Tibial artery (tissue), 4 donors: ENCODE measurements around the gene LENEP.

ENCODE experiments used
- DNase-seq, 2 donors: peaks; one replicate each; pipeline ENCODE4 v3.0.0-alpha.2; 2019
- H3K27ac ChIP-seq, 2 donors: fragments of 200-600 bp; sonication (generic) in 1 of 2; 1 replicate in 1 of 2; 2 replicates in 1 of 2; pipeline ENCODE4 v1.5.1; 2018 to 2019; ENCODE audit warnings: mild to moderate bottlenecking in 1 of 2
- H3K27me3 ChIP-seq, 2 donors: fragments of 200-600 bp; sonication (generic) in 1 of 2; one replicate each; pipeline versions ENCODE4 v1.5.1 to v1.6.0; 2016 to 2019
- H3K36me3 ChIP-seq, 3 donors: fragments of 200-600 bp; sonication (generic) in 2 of 3; one replicate each; pipeline ENCODE4 v1.5.1; 2016 to 2019; ENCODE audit warnings: mild to moderate bottlenecking in 2 of 3
- H3K4me1 ChIP-seq, 4 donors: fragments of 200-600 bp; sonication (generic) in 2 of 4; 1 replicate in 3 of 4; 2 replicates in 1 of 4; pipeline ENCODE4 v1.5.1; 2016 to 2019
- H3K4me3 ChIP-seq, 2 donors: fragments of 200-600 bp; sonication (generic) in 1 of 2; 1 replicate in 1 of 2; 2 replicates in 1 of 2; pipeline ENCODE4 v1.5.1; 2018 to 2019; ENCODE audit warnings: mild to moderate bottlenecking in 2 of 2
- H3K9me3 ChIP-seq, 3 donors: fragments of 200-600 bp; sonication (generic) in 1 of 3; one replicate each; pipeline ENCODE4 v1.5.1; 2016 to 2019
- intact Hi-C: fragments of 100-400 bp; cut with DNase I; formaldehyde crosslinking; loops from one replicate; pipeline ENCODE4 v1.15.0; 2023; ENCODE audit warnings: low total_unique reads
- TF ChIP-seq, protein P1 (sequence below), 2 experiments: fragments of 200-600 bp in 1 of 2; fragments of 450-650 bp in 1 of 2; IDR thresholded peaks; one replicate each; pipeline ENCODE4 v1.5.1; 2017 to 2019; ENCODE audit warnings: antibody characterized with exemption in 2 of 2, mild to moderate bottlenecking in 1 of 2, moderate library complexity in 1 of 2

Gene LENEP

DNA sequence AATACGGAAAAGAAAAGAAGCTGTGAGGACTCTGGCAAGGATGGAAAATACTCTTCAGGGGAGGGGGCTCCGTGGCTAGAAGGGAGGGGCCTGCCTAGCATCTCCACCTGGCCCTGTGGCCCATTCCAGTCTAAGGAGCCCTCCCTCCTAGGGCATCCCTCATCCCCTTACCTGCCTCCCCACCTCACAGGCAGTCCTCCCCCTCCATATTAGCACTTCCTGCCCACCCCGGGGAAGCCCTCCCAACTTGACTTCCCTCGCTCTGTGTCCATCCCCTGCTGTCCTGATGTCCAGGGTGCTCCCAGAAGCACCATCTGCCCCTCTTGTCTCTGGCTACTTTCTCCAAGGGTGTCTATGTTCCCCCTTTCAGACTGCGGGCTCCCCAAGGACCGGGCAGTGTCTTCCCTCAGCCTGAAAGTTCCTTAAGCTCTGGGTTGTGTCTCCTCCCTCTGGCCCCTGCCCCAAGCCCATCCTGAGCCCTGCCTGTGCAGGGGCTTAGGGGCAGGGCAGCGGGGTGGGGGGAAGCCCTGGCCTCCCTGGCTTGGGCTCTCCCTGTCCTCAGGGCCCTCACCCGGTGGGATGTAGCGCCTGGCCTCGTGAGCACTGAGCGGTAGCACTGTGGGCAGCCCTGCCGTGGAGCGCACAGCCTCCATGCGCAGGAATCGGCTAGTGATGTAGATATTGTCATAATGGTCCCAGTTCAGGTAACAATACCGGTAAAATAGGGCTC is 36.3 kb downstream of the LENEP start:
- Histone ChIP-seq H3K9me3 (no peaks in the 10 kb centered on the region), H3K4me3 (no peak overlapping the region), H3K36me3 (no peaks in the 10 kb centered on the region), H3K27ac (no peak overlapping the region), H3K4me1 (no peaks in the 10 kb centered on the region), H3K27me3 (no peaks in the 10 kb centered on the region)
- TF ChIP-seq, protein P1, sequence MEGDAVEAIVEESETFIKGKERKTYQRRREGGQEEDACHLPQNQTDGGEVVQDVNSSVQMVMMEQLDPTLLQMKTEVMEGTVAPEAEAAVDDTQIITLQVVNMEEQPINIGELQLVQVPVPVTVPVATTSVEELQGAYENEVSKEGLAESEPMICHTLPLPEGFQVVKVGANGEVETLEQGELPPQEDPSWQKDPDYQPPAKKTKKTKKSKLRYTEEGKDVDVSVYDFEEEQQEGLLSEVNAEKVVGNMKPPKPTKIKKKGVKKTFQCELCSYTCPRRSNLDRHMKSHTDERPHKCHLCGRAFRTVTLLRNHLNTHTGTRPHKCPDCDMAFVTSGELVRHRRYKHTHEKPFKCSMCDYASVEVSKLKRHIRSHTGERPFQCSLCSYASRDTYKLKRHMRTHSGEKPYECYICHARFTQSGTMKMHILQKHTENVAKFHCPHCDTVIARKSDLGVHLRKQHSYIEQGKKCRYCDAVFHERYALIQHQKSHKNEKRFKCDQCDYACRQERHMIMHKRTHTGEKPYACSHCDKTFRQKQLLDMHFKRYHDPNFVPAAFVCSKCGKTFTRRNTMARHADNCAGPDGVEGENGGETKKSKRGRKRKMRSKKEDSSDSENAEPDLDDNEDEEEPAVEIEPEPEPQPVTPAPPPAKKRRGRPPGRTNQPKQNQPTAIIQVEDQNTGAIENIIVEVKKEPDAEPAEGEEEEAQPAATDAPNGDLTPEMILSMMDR (IDR thresholded peaks at IDR 0.05): no peak
- intact Hi-C loops: no loop called here
- DNase-seq: no peak

- TF ChIP-seq, protein P1 (IDR thresholded peaks at IDR 0.05): no peak
Observed at GRCh38 chr1:155030243-155030795, 36.9 kb downstream of the LENEP start.

GRCh38 chr1:155030899-155031298 is 37.5 kb downstream of the LENEP start:
- Histone ChIP-seq H3K36me3 (no peaks in the 10 kb centered on the region), H3K4me3 (no peak overlapping the region), H3K27ac (no peak overlapping the region), H3K9me3 (no peaks in the 10 kb centered on the region), H3K4me1 (no peaks in the 10 kb centered on the region), H3K27me3 (no peaks in the 10 kb centered on the region)
- TF ChIP-seq, protein P1 (IDR thresholded peaks at IDR 0.05): no peak
- DNase-seq: no peak
- intact Hi-C loops: no loop called here

More at GRCh38 chr1:155030243-155030795, 36.9 kb downstream of the LENEP start:
- intact Hi-C loops: no loop called here
- Histone ChIP-seq H3K27ac (no peak overlapping the region), H3K36me3 (no peaks in the 10 kb centered on the region), H3K4me1 (no peaks in the 10 kb centered on the region), H3K27me3 (no peaks in the 10 kb centered on the region), H3K9me3 (no peaks in the 10 kb centered on the region), H3K4me3 (no peak overlapping the region)
- DNase-seq: no peak

DNA sequence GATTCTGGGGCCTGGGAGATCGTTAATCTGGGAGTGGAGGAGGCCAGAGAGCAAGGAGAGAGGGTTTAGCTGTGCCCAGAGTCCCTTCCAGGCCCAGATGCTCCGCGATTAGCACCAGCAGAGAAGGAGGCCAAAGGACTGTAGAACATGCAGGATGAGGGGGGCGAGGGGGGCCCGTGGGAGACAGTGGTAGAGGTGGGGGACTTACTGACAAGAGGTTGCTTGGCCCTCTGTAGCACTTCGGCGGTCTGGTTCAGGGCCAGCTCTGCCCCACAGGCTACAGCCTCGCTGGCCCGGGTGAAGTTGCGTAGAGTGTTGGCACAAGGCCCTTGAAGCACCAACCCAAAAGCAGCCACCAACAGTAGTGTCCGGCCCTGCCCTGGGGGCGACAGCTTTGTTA is 39.5 kb downstream of the LENEP start:
- DNase-seq: no peak
- TF ChIP-seq, protein P1 (IDR thresholded peaks at IDR 0.05): no peak
- Histone ChIP-seq H3K9me3 (no peaks in the 10 kb centered on the region), H3K27me3 (no peaks in the 10 kb centered on the region), H3K36me3 (no peaks in the 10 kb centered on the region), H3K4me3 (no peak overlapping the region), H3K27ac (no peak overlapping the region), H3K4me1 (no peaks in the 10 kb centered on the region)
- intact Hi-C loops: no loop called here

GRCh38 chr1:155033524-155033923 is 40.1 kb downstream of the LENEP start, which contains the start of the genes DCST1 and DCST2:
TSS of gene DCST1 (plus strand) at chr1:155033824. CDS start at chr1:155034037, 213 bp downstream.
TSS of gene DCST2 (minus strand) at chr1:155033781. CDS start at chr1:155033701, 80 bp downstream.
- Histone ChIP-seq H3K4me1 (no peaks in the 10 kb centered on the region), H3K27ac (no peak within 1 kb of the TSS), H3K4me3 (no peak within 1 kb of the TSS), H3K27me3 (no peaks in the 10 kb centered on the region), H3K9me3 (no peaks in the 10 kb centered on the region), H3K36me3 (no peaks in the 10 kb centered on the region)
- intact Hi-C loops: no loop called here
- no peak for DNase-seq
- TF ChIP-seq, protein P1 (IDR thresholded peaks at IDR 0.05): no peak
